ENCODE results near the gene PATL2.
A peak's percentile ranks its signal among the peaks of the same experiment; 100 is the strongest.
"Not testable (repeated sequence)": the region's sequence is repeated elsewhere in the genome, so short reads cannot be mapped to it uniquely, and the experiment has no call there.

The PATL2 gene

DNA sequence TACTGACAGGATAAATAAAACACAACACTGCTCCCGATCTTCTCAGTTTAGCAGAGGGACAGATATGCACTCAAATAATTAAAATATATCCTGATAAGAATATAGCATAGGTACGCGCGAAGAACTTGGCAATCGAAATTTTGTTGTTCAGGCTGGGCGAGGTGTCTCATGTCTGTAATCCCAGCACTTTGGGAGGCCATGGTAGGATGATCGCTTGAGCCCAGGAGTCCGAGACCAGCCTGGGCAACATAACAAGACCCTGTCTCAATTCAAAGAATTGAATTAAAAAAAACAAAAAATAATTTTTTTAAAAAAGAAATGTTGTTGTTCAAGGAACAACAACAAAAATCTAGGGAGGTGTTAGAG lies 7.8 kb upstream of the PATL2 start:
- no peak for DNase-seq

- DNase-seq, result no peak
Observed at GRCh38 chr15:44718180-44718926, 7.2 kb upstream of the PATL2 start.

DNA sequence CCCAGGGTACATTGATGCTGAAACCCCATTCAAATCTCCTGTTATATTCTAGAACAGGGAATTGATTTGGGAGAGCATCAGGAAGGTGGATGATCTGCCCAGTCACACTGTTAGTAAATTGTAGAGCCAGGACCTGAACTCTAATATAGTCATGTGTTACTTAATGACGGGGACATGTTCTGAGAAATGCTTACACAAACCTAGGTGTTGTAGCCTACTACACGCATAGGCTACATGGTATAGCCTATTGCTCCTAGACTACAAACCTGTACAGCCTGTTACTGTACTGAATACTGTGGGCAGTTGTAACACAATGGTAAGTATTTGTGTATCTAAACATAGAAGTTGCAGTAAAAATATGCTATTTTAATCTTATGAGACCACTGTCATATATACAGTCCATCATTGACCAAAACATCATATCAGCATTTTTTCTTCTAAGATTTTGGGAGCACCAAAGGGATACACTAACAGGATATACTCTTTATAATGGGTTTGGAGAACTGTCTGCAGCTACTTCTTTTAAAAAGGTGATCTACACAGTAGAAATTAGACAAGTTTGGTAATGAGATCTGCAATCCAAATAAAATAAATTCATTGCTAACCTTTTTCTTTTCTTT lies 6.0 kb upstream of the PATL2 start:
- no peak for DNase-seq

DNA sequence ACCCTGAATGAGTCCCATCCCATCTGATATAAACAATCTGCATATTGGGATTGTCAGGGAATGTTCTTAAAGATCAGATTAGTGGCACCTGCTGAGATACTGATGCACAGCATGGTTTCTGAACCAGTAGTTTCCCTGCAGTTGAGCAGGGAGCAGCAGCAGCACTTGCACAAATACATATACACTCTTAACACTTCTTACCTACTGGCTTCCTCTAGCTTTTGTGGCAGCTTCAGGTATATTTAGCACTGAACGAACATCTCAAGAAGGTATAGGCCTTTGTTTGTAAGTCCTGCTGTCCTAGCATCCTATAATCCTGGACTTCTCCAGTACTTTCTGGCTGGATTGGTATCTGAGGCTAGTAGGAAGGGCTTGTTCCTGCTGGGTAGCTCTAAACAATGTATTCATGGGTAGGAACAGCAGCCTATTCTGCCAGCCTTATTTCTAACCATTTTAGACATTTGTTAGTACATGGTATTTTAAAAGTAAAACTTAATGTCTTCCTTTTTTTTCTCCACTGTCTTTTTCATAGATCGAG lies 4.7 kb upstream of the PATL2 start:
- DNase-seq, result no peak

DNA sequence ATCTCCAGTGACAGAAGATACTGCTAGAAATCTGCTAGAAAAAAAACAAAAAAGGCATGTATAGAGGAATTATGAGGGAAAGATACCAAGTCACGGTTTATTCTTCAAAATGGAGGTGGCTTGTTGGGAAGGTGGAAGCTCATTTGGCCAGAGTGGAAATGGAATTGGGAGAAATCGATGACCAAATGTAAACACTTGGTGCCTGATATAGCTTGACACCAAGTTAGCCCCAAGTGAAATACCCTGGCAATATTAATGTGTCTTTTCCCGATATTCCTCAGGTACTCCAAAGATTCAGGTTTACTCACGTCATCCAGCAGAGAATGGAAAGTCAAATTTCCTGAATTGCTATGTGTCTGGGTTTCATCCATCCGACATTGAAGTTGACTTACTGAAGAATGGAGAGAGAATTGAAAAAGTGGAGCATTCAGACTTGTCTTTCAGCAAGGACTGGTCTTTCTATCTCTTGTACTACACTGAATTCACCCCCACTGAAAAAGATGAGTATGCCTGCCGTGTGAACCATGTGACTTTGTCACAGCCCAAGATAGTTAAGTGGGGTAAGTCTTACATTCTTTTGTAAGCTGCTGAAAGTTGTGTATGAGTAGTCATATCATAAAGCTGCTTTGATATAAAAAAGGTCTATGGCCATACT lies 4.1 kb upstream of the PATL2 start:
- DNase-seq, result no peak

- peak; percentile 15 for DNase-seq
Observed at GRCh38 chr15:44713006-44713966, 2.2 kb upstream of the PATL2 start.

- DNase-seq, result peak; percentile 53
Observed at GRCh38 chr15:44712346-44713005, 1.4 kb upstream of the PATL2 start.

GRCh38 chr15:44711743-44712345 lies 721 bp upstream of the PATL2 start:
- no peak for DNase-seq

DNA sequence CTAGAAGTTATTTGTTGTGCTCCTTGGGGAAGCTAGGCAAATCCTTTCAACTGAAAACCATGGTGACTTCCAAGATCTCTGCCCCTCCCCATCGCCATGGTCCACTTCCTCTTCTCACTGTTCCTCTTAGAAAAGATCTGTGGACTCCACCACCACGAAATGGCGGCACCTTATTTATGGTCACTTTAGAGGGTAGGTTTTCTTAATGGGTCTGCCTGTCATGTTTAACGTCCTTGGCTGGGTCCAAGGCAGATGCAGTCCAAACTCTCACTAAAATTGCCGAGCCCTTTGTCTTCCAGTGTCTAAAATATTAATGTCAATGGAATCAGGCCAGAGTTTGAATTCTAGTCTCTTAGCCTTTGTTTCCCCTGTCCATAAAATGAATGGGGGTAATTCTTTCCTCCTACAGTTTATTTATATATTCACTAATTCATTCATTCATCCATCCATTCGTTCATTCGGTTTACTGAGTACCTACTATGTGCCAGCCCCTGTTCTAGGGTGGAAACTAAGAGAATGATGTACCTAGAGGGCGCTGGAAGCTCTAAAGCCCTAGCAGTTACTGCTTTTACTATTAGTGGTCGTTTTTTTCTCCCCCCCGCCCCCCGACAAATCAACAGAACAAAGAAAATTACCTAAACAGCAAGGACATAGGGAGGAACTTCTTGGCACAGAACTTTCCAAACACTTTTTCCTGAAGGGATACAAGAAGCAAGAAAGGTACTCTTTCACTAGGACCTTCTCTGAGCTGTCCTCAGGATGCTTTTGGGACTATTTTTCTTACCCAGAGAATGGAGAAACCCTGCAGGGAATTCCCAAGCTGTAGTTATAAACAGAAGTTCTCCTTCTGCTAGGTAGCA lies 657 bp downstream of the PATL2 start:
- DNase-seq, result no peak

DNA sequence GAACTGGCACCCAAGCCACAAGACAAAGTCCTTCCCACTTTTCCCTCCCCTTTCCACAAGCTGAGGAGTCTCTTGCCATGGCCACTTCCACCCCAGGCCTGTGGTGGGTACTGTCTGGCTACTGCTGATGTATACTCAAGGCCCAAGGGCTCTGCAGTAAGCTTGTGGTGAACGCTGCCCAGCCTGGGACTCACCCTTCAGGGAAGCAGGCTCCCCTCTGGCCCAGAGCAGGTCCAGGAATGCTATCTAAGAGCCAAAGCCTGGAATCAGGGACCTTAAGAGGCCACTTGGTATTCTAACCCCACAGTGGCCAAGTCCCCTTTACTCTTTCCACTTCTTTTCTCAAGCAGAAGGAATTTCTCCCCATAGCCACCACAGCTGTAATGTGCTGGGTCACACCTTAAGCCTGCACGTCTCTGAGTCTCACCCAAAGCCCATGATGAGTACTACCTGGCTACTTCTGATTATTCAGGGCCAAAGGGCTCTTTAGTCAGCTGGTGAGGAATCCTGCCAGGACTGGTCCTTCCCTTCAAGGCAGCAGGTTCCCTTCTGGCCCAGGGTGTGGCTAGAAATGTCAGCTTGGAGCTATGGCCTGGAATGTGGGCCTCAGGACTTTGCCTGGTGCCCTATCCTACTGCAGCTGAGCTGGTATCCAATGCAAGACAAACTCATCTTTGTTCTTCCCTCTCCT lies 4.0 kb downstream of the PATL2 start:
- no peak for DNase-seq

DNA sequence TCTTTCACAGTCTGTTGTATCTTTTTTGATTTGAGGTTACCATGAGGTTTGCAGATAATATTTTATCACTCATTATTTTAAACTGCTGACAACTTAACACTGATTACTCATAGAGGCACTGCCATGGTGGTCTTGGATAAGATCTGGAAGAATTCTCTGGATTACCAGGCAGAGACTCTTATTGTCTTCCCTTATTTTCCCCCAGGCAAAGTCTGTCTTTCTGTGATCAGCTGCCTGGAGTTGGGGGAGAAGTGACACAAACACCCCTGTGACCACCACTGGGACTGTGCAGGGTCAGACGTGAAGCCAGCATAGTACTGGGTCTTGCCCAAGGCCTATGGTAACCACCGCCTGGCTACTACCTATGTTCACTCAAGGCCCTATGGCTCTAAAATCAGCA lies 4.7 kb downstream of the PATL2 start:
- DNase-seq, result no peak

DNA sequence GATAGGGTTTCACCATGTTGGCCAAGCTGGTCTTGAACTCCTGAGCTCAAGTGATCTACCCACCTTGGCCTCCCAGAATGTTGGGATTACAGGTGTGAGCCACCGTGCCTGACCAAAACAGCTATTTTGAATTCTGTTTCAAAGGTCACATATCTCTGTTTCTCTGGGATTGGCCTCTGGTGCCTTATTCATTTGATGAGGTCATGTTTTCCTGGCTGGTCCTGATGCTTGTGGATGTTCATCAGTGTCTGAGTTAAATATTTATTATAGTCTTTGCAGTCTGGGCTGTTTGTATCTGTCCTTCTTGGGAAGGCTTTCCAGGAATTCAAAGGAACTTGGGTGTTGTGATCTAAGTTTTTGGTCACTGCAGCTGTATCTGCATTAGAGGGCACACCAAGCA lies 5.1 kb downstream of the PATL2 start:
- no peak for DNase-seq

- not testable (repeated sequence) for DNase-seq
Observed at GRCh38 chr15:44700676-44701075, 10.4 kb downstream of the PATL2 start.

- DNase-seq, result no peak
Observed at GRCh38 chr15:44698641-44699040, 12.5 kb downstream of the PATL2 start.

DNA sequence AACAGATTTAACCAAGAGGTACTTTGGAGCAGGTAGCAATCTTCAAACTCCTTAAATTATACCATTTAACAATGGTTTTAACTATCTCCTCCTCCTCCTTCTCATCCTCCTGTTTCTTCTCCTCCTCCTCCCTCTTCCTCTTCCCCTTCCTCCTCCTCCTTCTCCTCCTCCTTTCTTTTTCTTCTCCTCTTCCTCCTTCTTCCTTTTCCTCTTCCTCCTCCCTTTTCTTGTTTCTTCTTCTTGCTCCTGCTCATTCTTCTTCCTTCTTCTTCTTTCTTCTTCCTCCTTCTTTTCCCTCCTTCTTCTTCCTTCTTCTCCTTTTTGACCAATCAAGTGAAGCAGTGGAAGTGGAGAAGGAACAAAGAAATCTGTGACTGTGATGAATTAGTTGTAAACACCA lies 14.1 kb downstream of the PATL2 start:
- no peak for DNase-seq

- DNase-seq, result no peak
Observed at GRCh38 chr15:44695294-44695693, 15.8 kb downstream of the PATL2 start.

GRCh38 chr15:44694416-44694815 lies 16.7 kb downstream of the PATL2 start:
- no peak for DNase-seq

- DNase-seq, result no peak
Observed at GRCh38 chr15:44692659-44693058, 18.5 kb downstream of the PATL2 start.

DNA sequence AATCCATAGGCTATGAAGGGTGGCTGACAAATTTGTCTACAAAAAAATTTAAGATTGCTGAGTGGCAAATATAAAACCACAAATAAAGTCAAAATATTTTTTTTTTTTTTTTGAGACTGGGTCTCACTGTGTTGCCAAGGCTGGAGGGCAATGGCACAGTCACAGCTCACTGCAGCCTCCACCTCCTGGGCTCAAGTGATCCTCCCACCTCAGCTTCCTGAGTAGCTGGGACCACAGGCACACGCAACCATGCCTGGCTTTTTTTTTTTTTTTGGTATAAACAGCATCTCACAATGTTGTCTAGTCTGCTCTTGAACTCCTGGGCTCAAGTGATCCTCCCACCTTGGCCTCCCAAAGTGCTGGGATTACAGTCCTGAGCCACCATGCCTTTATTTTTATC lies 20.9 kb downstream of the PATL2 start:
- not testable (repeated sequence) for DNase-seq

DNA sequence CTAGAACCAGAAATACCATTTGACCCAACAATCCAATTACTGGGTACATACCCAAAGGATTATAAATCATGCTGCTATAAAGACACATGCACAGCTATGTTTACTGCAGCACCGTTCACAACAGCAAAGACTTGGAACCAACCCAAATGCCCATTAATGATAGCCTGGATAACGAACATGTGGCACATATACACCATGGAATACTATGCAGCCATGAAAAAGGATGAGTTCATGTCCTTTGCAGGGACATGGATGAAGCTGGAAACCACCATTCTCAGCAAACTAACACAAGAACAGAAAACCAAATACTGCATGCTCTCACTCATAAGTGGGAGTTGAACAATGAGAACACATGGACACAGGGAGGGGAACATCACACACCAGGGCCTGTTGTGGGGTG lies 21.8 kb downstream of the PATL2 start:
- DNase-seq, result not testable (repeated sequence)
